GM12878 (cell line): ENCODE results near the gene TMCC2. TPM values are rescaled to one million over a fixed set of nuclear protein-coding genes. Genes with fewer than 3 reads are reported as not detected.

Experiments
- EP300 ChIP-seq, 2 experiments: fragments of 150-350 bp in 1 of 2; IDR thresholded peaks; 2 replicates each; pipeline ENCODE4 v1.6.1; 2011 to 2012; ENCODE audit warnings: low read depth in 2 of 2, low read length in 2 of 2, borderline replicate concordance in 1 of 2, improper control_type of control experiment in 1 of 2, inconsistent platforms in 1 of 2; ENCODE audit not compliant: control insufficient read depth in 1 of 2
- FOXK2 ChIP-seq: fragments of 450-650 bp; IDR thresholded peaks from 2 replicates; pipeline ENCODE4 v1.6.1; 2017; ENCODE audit warnings: mild to moderate bottlenecking, moderate library complexity
- HDAC6 ChIP-seq: fragments of 200-600 bp; sonication (generic); IDR thresholded peaks from one replicate; pipeline ENCODE4 v1.8.0; 2017; ENCODE audit warnings: antibody characterized with exemption; ENCODE audit not compliant: unreplicated experiment
- HDGF ChIP-seq: fragments of 450-650 bp; IDR thresholded peaks from 2 replicates; pipeline ENCODE4 v1.6.1; 2016; ENCODE audit warnings: antibody characterized with exemption
- IKZF2 ChIP-seq, 2 experiments: fragments of 450-650 bp; IDR thresholded peaks; 2 replicates each; pipeline ENCODE4 v1.6.1; 2017; ENCODE audit warnings: mild to moderate bottlenecking in 2 of 2, moderate library complexity in 2 of 2
- IRF4 ChIP-seq: IDR thresholded peaks from 2 replicates; pipeline ENCODE4 v1.6.1; 2011; ENCODE audit warnings: low read depth, low read length
- JUNB ChIP-seq: IDR thresholded peaks from 2 replicates; pipeline ENCODE4 v1.6.1; 2016; ENCODE audit warnings: antibody characterized with exemption, mild to moderate bottlenecking
- JUND ChIP-seq: IDR thresholded peaks from 2 replicates; pipeline ENCODE4 v1.6.1; 2012; ENCODE audit warnings: low read depth, mild to moderate bottlenecking, low read length, improper control_type of control experiment, moderate library complexity
- KLF5 ChIP-seq: fragments of 450-650 bp; IDR thresholded peaks from 2 replicates; pipeline ENCODE4 v1.6.1; 2014; ENCODE audit warnings: mild to moderate bottlenecking; ENCODE audit not compliant: partially characterized antibody
- LARP7 ChIP-seq: fragments of 450-650 bp; IDR thresholded peaks from 2 replicates; pipeline ENCODE4 v1.6.1; 2017; ENCODE audit warnings: mild to moderate bottlenecking
- MEF2B ChIP-seq: fragments of 450-650 bp; IDR thresholded peaks from 2 replicates; pipeline ENCODE4 v1.6.1; 2018; ENCODE audit warnings: mild to moderate bottlenecking, moderate library complexity; ENCODE audit not compliant: partially characterized antibody, poor library complexity, severe bottlenecking
- NR2F1 ChIP-seq: fragments of 450-650 bp; conservative IDR thresholded peaks from 2 replicates; pipeline ENCODE4 v1.6.1; 2017; ENCODE audit warnings: mild to moderate bottlenecking
- PML ChIP-seq: IDR thresholded peaks from 2 replicates; pipeline ENCODE4 v1.6.1; 2012; ENCODE audit warnings: low read length, inconsistent platforms
- RAD21 ChIP-seq: IDR thresholded peaks from 2 replicates; pipeline ENCODE4 v1.6.1; 2011; ENCODE audit warnings: mild to moderate bottlenecking, low read depth, low read length, moderate library complexity; ENCODE audit not compliant: insufficient read depth
- RFX5 ChIP-seq: IDR thresholded peaks from 2 replicates; pipeline ENCODE4 v1.6.1; 2011; ENCODE audit warnings: low read depth, low read length, improper control_type of control experiment
- RUNX3 ChIP-seq: IDR thresholded peaks from 2 replicates; pipeline ENCODE4 v1.6.1; 2012; ENCODE audit warnings: low read length, inconsistent platforms
- TBL1XR1 ChIP-seq: IDR thresholded peaks from 2 replicates; pipeline ENCODE4 v1.6.1; 2012; ENCODE audit warnings: low read depth, low read length, improper control_type of control experiment
- YBX1 ChIP-seq: fragments of 450-650 bp; IDR thresholded peaks from 2 replicates; pipeline ENCODE4 v1.6.1; 2016; ENCODE audit warnings: antibody characterized with exemption
- ZBED1 ChIP-seq: IDR thresholded peaks from 2 replicates; pipeline ENCODE4 v1.6.1; 2016; ENCODE audit warnings: borderline replicate concordance
- ZNF217 ChIP-seq: fragments of 450-650 bp; IDR thresholded peaks from 2 replicates; pipeline ENCODE4 v1.6.1; 2017; ENCODE audit warnings: antibody characterized with exemption, mild to moderate bottlenecking
- ZSCAN29 ChIP-seq: fragments of 450-650 bp; IDR thresholded peaks from 2 replicates; pipeline ENCODE4 v1.6.1; 2017; ENCODE audit warnings: mild to moderate bottlenecking, moderate library complexity
- polyA plus RNA-seq, 11 experiments: library from polyadenylated mRNA; depleted of rRNA in 4 of 11; unstranded in 6 of 11; stranded (reverse) in 5 of 11; fragments of >200 nt; fragmentation: Nextera tagmentation in 4 of 11; fragmentation: Illumina TruSeq in 1 of 11; extraction: Ambion mirVana in 4 of 11; extraction: Trizol in 1 of 11; gene quantifications; 1 replicate in 1 of 11; 2 replicates in 10 of 11; pipeline versions ENCODE4 v1.2.1 to v1.2.3, GENCODE V29; 2011 to 2016; ENCODE audit warnings: inconsistent platforms in 2 of 11, missing spikeins in 2 of 11, low read depth in 1 of 11
- total RNA-seq, 4 experiments: library from RNA; depleted of rRNA in 3 of 4; stranded (reverse); fragments of >200 nt in 3 of 4; fragmentation: Illumina TruSeq in 1 of 4; extraction: Trizol in 1 of 4; gene quantifications; 2 replicates each; pipeline versions ENCODE4 v1.2.1 to v1.2.3, GENCODE V29; 2013 to 2021
- TF ChIP-seq, protein P1 (sequence below): fragments of 450-650 bp; IDR thresholded peaks from 2 replicates; pipeline ENCODE4 v1.6.1; 2017; ENCODE audit warnings: low read depth, mild to moderate bottlenecking, moderate library complexity
- TF ChIP-seq, protein P2 (sequence below): fragments of 450-650 bp; IDR thresholded peaks from 2 replicates; pipeline ENCODE4 v1.6.1; 2017; ENCODE audit warnings: mild to moderate bottlenecking, low read depth, inconsistent platforms; ENCODE audit not compliant: poor library complexity, severe bottlenecking
- TF ChIP-seq, protein P3 (sequence below), 3 experiments: IDR thresholded peaks in 2 of 3; conservative IDR thresholded peaks in 1 of 3; 2 replicates each; pipeline ENCODE4 v1.5.1; 2011; ENCODE audit warnings: low read depth in 3 of 3, low read length in 3 of 3, mild to moderate bottlenecking in 3 of 3, control low read depth in 2 of 3, moderate library complexity in 2 of 3, inconsistent platforms in 1 of 3, mixed read lengths in 1 of 3; ENCODE audit not compliant: control insufficient read depth in 2 of 3, insufficient read depth in 1 of 3; ENCODE audit errors: extremely low read depth in 1 of 3
- TF ChIP-seq, protein P4 (sequence below): IDR thresholded peaks from 2 replicates; pipeline ENCODE4 v1.6.1; 2011; ENCODE audit warnings: mild to moderate bottlenecking, low read depth, low read length, moderate library complexity; ENCODE audit not compliant: insufficient replicate concordance

TMCC2 gene
- total and polyA plus RNA-seq, 10 of the 15 experiments (the other 5 are each of a cell fraction or from before 2014, with no cell fraction given), result 0.06 to 2.3 (median 0.76) TPM

DNA sequence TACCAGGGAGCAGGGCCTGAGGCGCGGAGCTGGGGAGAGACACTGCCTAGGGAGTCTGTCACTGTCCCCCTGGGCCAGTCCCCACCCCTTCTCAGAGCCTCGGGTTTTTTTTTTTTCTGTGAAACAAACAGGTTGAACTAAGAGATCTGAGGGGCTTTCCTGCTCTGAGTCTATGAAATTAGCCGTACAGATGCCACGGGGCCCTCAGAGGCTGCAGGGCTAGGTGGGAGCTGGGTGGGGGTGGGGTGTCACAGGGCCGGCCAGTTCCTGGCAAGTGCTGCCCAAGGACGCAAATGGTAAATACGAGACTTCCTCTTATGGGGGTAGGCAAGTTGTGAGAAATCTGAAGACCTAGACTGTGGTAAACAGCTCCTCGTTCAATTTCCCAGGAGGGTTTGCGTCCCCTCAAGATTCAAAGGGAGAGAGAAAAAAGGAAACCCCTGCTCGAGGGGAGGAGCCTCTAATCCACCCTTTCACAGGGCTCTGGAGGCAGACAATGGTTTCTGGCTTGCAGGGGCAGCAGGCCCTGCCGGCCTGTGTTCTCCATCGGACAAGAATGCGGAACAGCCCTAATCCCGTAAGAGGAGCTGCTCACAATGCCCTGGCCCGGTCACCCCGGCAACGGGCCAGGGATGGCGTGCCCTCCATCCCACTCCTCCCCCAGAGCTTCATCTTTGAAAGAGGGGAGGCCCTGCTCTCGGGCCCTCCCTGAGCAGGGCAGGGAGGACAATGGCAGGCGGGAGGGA lies 86.0 kb downstream of the TMCC2 start (continued):
- TF ChIP-seq RAD21 (no peak), IKZF2 (IDR thresholded peaks at IDR 0.05) (peak; percentile 84 to 92), KLF5 (peak; percentile 35), ZNF217 (0 out of 2 replicates have a peak, but pooled peaks have one; percentile 42), JUNB (0 out of 2 replicates have a peak, but pooled peaks have one; percentile 20), LARP7 (no peak), MEF2B (peak; percentile 99), TBL1XR1 (peak; percentile 46; the same call in 1 of the 2 replicates), PML (0 out of 2 replicates have a peak, but pooled peaks have one; percentile 29), EP300 (IDR thresholded peaks at IDR 0.05; ENCODE audit: borderline replicate concordance in 1 of 2, control insufficient read depth in 1 of 2, low read depth in 2 of 2, low read length in 2 of 2) (peak; percentile 68; a peak in 2 of 4 replicates), HDAC6 (no peak), IRF4 (peak; percentile 35; the same call in 1 of the 2 replicates), YBX1 (peak; percentile 90; the same call in 1 of the 2 replicates), NR2F1 (peak; percentile 72), ZBED1 (no peak), HDGF (0 out of 2 replicates have a peak, but pooled peaks have one; percentile 34), ZSCAN29 (no peak), RUNX3 (peak; percentile 69), FOXK2 (peak; percentile 84), JUND (0 out of 2 replicates have a peak, but pooled peaks have one; percentile 20), RFX5 (no peak)
- TF ChIP-seq, protein P1, sequence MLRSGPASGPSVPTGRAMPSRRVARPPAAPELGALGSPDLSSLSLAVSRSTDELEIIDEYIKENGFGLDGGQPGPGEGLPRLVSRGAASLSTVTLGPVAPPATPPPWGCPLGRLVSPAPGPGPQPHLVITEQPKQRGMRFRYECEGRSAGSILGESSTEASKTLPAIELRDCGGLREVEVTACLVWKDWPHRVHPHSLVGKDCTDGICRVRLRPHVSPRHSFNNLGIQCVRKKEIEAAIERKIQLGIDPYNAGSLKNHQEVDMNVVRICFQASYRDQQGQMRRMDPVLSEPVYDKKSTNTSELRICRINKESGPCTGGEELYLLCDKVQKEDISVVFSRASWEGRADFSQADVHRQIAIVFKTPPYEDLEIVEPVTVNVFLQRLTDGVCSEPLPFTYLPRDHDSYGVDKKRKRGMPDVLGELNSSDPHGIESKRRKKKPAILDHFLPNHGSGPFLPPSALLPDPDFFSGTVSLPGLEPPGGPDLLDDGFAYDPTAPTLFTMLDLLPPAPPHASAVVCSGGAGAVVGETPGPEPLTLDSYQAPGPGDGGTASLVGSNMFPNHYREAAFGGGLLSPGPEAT, result peak; percentile 91
- TF ChIP-seq, protein P2, sequence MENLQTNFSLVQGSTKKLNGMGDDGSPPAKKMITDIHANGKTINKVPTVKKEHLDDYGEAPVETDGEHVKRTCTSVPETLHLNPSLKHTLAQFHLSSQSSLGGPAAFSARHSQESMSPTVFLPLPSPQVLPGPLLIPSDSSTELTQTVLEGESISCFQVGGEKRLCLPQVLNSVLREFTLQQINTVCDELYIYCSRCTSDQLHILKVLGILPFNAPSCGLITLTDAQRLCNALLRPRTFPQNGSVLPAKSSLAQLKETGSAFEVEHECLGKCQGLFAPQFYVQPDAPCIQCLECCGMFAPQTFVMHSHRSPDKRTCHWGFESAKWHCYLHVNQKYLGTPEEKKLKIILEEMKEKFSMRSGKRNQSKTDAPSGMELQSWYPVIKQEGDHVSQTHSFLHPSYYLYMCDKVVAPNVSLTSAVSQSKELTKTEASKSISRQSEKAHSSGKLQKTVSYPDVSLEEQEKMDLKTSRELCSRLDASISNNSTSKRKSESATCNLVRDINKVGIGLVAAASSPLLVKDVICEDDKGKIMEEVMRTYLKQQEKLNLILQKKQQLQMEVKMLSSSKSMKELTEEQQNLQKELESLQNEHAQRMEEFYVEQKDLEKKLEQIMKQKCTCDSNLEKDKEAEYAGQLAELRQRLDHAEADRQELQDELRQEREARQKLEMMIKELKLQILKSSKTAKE, result peak; percentile 85
- TF ChIP-seq, protein P3, sequence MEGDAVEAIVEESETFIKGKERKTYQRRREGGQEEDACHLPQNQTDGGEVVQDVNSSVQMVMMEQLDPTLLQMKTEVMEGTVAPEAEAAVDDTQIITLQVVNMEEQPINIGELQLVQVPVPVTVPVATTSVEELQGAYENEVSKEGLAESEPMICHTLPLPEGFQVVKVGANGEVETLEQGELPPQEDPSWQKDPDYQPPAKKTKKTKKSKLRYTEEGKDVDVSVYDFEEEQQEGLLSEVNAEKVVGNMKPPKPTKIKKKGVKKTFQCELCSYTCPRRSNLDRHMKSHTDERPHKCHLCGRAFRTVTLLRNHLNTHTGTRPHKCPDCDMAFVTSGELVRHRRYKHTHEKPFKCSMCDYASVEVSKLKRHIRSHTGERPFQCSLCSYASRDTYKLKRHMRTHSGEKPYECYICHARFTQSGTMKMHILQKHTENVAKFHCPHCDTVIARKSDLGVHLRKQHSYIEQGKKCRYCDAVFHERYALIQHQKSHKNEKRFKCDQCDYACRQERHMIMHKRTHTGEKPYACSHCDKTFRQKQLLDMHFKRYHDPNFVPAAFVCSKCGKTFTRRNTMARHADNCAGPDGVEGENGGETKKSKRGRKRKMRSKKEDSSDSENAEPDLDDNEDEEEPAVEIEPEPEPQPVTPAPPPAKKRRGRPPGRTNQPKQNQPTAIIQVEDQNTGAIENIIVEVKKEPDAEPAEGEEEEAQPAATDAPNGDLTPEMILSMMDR (IDR thresholded peaks at IDR 0.05 in 2 of 3, conservative IDR thresholded peaks at IDR 0.05 in 1 of 3; ENCODE audit: control insufficient read depth in 2 of 3, extremely low read depth in 1 of 3, insufficient read depth in 1 of 3, low read depth in 3 of 3, low read length in 3 of 3), result no peak
- TF ChIP-seq, protein P4, sequence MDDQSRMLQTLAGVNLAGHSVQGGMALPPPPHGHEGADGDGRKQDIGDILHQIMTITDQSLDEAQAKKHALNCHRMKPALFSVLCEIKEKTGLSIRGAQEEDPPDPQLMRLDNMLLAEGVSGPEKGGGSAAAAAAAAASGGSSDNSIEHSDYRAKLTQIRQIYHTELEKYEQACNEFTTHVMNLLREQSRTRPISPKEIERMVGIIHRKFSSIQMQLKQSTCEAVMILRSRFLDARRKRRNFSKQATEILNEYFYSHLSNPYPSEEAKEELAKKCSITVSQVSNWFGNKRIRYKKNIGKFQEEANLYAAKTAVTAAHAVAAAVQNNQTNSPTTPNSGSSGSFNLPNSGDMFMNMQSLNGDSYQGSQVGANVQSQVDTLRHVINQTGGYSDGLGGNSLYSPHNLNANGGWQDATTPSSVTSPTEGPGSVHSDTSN, result no peak
